Breast epithelium (tissue), 4 donors: ENCODE results near the gene DYRK3. TPM values are rescaled to one million over a fixed set of nuclear protein-coding genes. Genes with fewer than 3 reads are reported as not detected.

Experiments used
- DNase-seq, 2 donors: peaks; one replicate each; pipeline ENCODE4 v3.0.0-alpha.2; 2019; ENCODE audit warnings: low spot score in 2 of 2
- H3K27ac ChIP-seq, 2 donors: fragments of 200-600 bp; sonication (generic) in 1 of 2; one replicate each; pipeline ENCODE4 v1.5.1; 2016 to 2019; ENCODE audit warnings: mild to moderate bottlenecking in 1 of 2
- H3K27me3 ChIP-seq, 2 donors: fragments of 200-600 bp; sonication (generic) in 1 of 2; one replicate each; pipeline versions ENCODE4 v1.5.1 to v1.6.0; 2017 to 2019; ENCODE audit warnings: control low read depth in 1 of 2, mild to moderate bottlenecking in 1 of 2
- H3K36me3 ChIP-seq: fragments of 200-600 bp; one replicate; pipeline ENCODE4 v1.5.1; 2019
- H3K4me1 ChIP-seq, 2 donors: fragments of 200-600 bp; sonication (generic); one replicate each; pipeline ENCODE4 v1.5.1; 2016 to 2019; ENCODE audit warnings: control low read depth in 1 of 2
- H3K4me3 ChIP-seq, 3 donors: fragments of 200-600 bp; sonication (generic); 1 replicate in 2 of 3; 2 replicates in 1 of 3; pipeline ENCODE4 v1.5.1; 2016 to 2019; ENCODE audit warnings: mild to moderate bottlenecking in 3 of 3, moderate library complexity in 2 of 3
- H3K9me3 ChIP-seq, 2 donors: fragments of 200-600 bp; sonication (generic) in 1 of 2; one replicate each; pipeline ENCODE4 v1.5.1; 2016 to 2019; ENCODE audit warnings: control low read depth in 1 of 2
- CTCF ChIP-seq, 3 donors: fragments of 450-650 bp; IDR thresholded peaks; one replicate each; pipeline ENCODE4 v1.5.1; 2016 to 2017; ENCODE audit warnings: antibody characterized with exemption in 3 of 3, mild to moderate bottlenecking in 3 of 3, moderate library complexity in 3 of 3
- POLR2A ChIP-seq: fragments of 450-650 bp; IDR thresholded peaks from one replicate; pipeline ENCODE4 v1.6.1; 2016; ENCODE audit warnings: antibody characterized with exemption, mild to moderate bottlenecking, moderate library complexity
- POLR2AphosphoS5 ChIP-seq, 3 donors: sonication (generic); formaldehyde crosslinking; IDR thresholded peaks; one replicate each; pipeline ENCODE4 v1.6.1; 2017; ENCODE audit warnings: antibody characterized with exemption in 3 of 3
- intact Hi-C: fragments of 100-400 bp; cut with DNase I; formaldehyde crosslinking; loops from one replicate; pipeline ENCODE4 v1.15.1; 2023; ENCODE audit warnings: low total_unique reads
- total RNA-seq, 3 donors: library from RNA; depleted of rRNA; stranded (reverse); fragments of >200 nt; gene quantifications; one replicate each; pipeline ENCODE4 v1.1.0, GENCODE V29; 2016

The DYRK3 gene
- total RNA-seq, 3 donors from 2014 or later = 7.8 to 39.4 (median 14.1) TPM

DNA sequence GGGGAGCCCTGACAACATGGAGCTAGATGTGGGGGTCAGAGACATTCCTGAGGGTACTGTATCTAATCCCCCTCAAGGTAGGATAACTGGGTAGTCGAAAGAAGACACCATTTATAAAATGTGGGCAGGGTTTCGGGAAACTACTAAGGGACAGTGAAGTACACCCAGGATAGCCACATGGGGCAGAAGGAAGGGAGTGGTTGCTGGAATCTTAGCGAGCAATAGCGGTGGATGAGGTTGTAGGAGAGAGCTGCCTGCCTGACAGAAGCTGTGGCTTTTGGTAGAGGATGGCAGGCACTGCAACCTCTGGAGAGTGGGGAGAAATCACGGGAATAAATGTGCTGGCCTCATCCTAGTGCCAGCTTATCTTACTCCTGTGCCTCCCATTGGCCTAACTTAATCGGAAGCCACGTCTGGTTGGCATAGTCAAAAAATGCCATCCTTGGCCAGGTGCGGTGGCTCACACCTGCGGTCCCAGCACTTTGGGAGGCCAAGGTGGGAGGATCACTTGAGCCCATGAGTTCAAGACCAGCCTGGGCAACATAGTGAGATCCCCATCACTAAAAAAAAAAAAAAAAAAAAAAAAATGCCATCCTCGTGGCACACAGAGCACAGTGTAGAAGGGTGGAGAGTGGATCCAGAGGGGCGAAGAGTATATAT, 26.0 kb downstream of the DYRK3 start:
- TF ChIP-seq CTCF (IDR thresholded peaks at IDR 0.05) = no peak
- no peak for TF ChIP-seq POLR2A
- no peak for TF ChIP-seq POLR2AphosphoS5 (IDR thresholded peaks at IDR 0.05)

DNA sequence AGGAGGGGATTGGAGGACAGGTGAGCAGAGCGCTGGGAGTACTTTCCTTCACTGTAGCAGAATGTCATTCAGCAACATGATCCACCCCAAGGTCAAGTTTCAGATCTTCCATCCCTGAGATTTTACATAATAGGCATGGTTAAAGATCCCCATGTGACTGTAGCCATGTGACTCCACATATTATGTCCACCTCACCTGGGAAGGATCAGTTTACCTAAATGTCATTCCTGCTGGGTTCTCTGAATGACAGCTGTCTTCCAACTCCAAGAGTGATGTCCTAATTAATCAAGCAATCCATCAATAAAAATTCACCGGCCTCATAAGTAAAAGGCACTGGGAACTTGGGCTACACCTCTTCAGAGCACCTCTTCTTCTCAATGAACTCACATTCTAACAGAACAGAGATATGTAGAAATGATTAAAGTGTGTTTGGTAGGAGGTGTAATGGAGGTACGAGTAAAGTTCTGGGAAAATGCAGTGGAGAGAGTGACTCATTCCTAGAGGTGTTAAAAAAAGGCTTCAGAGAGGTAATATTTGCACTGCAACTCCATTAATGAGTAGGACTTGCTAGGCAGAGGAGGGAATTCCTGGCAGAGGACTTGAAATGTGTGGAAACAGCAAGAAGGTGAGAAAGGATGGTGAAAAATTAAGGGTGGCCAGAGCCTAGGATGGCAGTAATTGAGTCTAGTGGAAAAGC, 27.2 kb downstream of the DYRK3 start:
- intact Hi-C loops = no loop called here
- H3K4me1 ChIP-seq = peaks cover 0 to 6% of the 10 kb centered on the region in 2 donors
- no peaks in the 10 kb centered on the region for H3K9me3 ChIP-seq
- H3K27me3 ChIP-seq = no peaks in the 10 kb centered on the region
- no peak overlapping the region for H3K27ac ChIP-seq
- no peak overlapping the region for H3K4me3 ChIP-seq
- DNase-seq = no peak
- no peaks in the 10 kb centered on the region for H3K36me3 ChIP-seq
- TF ChIP-seq POLR2A (no peak), CTCF (IDR thresholded peaks at IDR 0.05) (no peak), POLR2AphosphoS5 (IDR thresholded peaks at IDR 0.05) (no peak)

More for the DNA sequence above, 26.0 kb downstream of the DYRK3 start:
- Histone ChIP-seq H3K27ac (no peak overlapping the region), H3K4me3 (no peak overlapping the region), H3K4me1 (peaks cover 0 to 6% of the 10 kb centered on the region in 2 donors), H3K27me3 (no peaks in the 10 kb centered on the region), H3K36me3 (no peaks in the 10 kb centered on the region), H3K9me3 (no peaks in the 10 kb centered on the region)
- no peak for DNase-seq
- intact Hi-C loops = no loop called here

- Histone ChIP-seq H3K36me3 (no peaks in the 10 kb centered on the region), H3K4me1 (peaks cover 0 to 6% of the 10 kb centered on the region in 2 donors), H3K27me3 (no peaks in the 10 kb centered on the region), H3K27ac (no peak overlapping the region), H3K4me3 (no peak overlapping the region), H3K9me3 (no peaks in the 10 kb centered on the region)
- no peak for DNase-seq
- intact Hi-C loops = no loop called here
- TF ChIP-seq POLR2A (no peak), CTCF (IDR thresholded peaks at IDR 0.05) (no peak), POLR2AphosphoS5 (IDR thresholded peaks at IDR 0.05) (no peak)
These were observed 28.0 kb downstream of the DYRK3 start for GRCh38 chr1:206663362-206663761.

DNA sequence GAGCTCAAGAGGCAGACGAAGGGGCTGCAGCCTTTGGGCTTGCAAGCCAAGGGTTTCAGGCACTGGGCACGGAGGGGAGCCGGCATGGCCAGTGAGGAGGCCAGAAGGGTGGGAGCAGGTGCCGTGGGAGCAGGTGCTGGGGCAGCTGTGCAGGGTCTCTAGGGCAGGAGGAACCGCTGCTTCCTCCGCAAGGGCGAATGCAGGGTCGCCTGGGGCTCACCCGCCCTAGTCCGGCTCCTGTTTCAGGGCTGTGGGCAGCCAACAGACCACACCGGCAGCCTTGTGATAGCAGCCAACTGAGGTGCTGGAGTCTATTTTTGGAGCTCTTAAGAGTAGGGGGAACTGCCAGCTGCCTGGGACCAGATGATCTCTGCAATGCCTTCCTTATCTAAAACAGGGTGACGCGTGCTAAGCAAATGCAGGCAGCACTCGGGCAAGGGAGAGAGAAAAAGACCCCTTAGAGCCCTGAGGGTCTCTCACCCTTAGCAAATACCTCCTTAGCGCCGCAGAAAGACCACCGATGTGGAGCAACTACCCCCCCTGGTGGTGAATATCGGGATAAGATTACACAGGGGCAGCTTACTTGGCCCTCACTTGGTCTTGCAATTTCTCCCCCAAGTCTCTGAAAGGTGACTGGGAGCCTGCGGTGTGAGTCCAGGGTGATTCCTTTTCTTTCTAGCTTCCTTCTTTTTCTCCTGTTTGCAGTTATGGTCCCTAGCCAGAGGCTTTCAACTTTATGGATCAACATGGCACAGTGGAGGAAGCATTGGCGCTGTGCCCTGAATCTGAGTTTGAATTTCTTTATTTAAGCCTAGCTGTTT, 28.7 kb downstream of the DYRK3 start:
- Histone ChIP-seq H3K4me1 (peaks cover 0 to 6% of the 10 kb centered on the region in 2 donors), H3K9me3 (no peaks in the 10 kb centered on the region), H3K27ac (no peak overlapping the region), H3K4me3 (peak overlapping the region in 2 of 3 donors; percentile 9 to 36), H3K27me3 (no peaks in the 10 kb centered on the region), H3K36me3 (no peaks in the 10 kb centered on the region)
- intact Hi-C loops = no loop called here
- no peak for DNase-seq
- no peak for TF ChIP-seq POLR2A
- peak in 2 of 3 donors; percentile 22 to 29 for TF ChIP-seq POLR2AphosphoS5 (IDR thresholded peaks at IDR 0.05)
- TF ChIP-seq CTCF (IDR thresholded peaks at IDR 0.05) = peak; percentile 89 to 94 (median 90)
